Liver (tissue), 3 donors: ENCODE results near the gene LRRC32.

Experiments used
- FOXA1 ChIP-seq: IDR thresholded peaks from 2 replicates; pipeline ENCODE4 v1.6.1; 2016; ENCODE audit warnings: antibody characterized with exemption
- JUND ChIP-seq, 2 donors: IDR thresholded peaks; 2 replicates each; pipeline ENCODE4 v1.6.1; 2016; ENCODE audit warnings: antibody characterized with exemption in 2 of 2
- MAX ChIP-seq: IDR thresholded peaks from 2 replicates; pipeline ENCODE4 v1.6.1; 2016; ENCODE audit warnings: antibody characterized with exemption
- SP1 ChIP-seq: IDR thresholded peaks from 2 replicates; pipeline ENCODE4 v1.6.1; 2018; ENCODE audit warnings: antibody characterized with exemption, mild to moderate bottlenecking
- TF ChIP-seq, protein P1 (sequence below): fragments of 150-350 bp; IDR thresholded peaks from 2 replicates; pipeline ENCODE4 v1.5.1; 2017; ENCODE audit warnings: improper control_type of control experiment, low read depth, low read length; ENCODE audit not compliant: missing input control
- TF ChIP-seq, protein P2 (sequence below): IDR thresholded peaks from 2 replicates; pipeline ENCODE4 v1.6.1; 2016; ENCODE audit warnings: antibody characterized with exemption, mild to moderate bottlenecking
- donor health status: healthy.
- donor health status: healthy.

GRCh38 chr11:76694664-76695063, 24.1 kb upstream of the LRRC32 start:
- TF ChIP-seq, protein P1, sequence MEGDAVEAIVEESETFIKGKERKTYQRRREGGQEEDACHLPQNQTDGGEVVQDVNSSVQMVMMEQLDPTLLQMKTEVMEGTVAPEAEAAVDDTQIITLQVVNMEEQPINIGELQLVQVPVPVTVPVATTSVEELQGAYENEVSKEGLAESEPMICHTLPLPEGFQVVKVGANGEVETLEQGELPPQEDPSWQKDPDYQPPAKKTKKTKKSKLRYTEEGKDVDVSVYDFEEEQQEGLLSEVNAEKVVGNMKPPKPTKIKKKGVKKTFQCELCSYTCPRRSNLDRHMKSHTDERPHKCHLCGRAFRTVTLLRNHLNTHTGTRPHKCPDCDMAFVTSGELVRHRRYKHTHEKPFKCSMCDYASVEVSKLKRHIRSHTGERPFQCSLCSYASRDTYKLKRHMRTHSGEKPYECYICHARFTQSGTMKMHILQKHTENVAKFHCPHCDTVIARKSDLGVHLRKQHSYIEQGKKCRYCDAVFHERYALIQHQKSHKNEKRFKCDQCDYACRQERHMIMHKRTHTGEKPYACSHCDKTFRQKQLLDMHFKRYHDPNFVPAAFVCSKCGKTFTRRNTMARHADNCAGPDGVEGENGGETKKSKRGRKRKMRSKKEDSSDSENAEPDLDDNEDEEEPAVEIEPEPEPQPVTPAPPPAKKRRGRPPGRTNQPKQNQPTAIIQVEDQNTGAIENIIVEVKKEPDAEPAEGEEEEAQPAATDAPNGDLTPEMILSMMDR: no peak
- TF ChIP-seq FOXA1 (no peak), SP1 (no peak), JUND (IDR thresholded peaks at IDR 0.05) (no peak), MAX (no peak)
- TF ChIP-seq, protein P2, sequence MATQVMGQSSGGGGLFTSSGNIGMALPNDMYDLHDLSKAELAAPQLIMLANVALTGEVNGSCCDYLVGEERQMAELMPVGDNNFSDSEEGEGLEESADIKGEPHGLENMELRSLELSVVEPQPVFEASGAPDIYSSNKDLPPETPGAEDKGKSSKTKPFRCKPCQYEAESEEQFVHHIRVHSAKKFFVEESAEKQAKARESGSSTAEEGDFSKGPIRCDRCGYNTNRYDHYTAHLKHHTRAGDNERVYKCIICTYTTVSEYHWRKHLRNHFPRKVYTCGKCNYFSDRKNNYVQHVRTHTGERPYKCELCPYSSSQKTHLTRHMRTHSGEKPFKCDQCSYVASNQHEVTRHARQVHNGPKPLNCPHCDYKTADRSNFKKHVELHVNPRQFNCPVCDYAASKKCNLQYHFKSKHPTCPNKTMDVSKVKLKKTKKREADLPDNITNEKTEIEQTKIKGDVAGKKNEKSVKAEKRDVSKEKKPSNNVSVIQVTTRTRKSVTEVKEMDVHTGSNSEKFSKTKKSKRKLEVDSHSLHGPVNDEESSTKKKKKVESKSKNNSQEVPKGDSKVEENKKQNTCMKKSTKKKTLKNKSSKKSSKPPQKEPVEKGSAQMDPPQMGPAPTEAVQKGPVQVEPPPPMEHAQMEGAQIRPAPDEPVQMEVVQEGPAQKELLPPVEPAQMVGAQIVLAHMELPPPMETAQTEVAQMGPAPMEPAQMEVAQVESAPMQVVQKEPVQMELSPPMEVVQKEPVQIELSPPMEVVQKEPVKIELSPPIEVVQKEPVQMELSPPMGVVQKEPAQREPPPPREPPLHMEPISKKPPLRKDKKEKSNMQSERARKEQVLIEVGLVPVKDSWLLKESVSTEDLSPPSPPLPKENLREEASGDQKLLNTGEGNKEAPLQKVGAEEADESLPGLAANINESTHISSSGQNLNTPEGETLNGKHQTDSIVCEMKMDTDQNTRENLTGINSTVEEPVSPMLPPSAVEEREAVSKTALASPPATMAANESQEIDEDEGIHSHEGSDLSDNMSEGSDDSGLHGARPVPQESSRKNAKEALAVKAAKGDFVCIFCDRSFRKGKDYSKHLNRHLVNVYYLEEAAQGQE: no peak
